Measurements from ENCODE around the gene KNDC1. TPM values are rescaled to one million over a fixed set of nuclear protein-coding genes. Genes with fewer than 3 reads are reported as not detected.
"Not testable (repeated sequence)": the region's sequence is repeated elsewhere in the genome, so short reads cannot be mapped to it uniquely, and the experiment has no call there.

Gene KNDC1
- total RNA-seq, 2 donors from 2014 or later: 0.29 to 0.32 TPM

GRCh38 chr10:133264461-133264860 lies 104.4 kb downstream of the KNDC1 start:
- no peaks in the 10 kb centered on the region for H3K36me3 ChIP-seq
- no peak for TF ChIP-seq CTCF (IDR thresholded peaks at IDR 0.05)
- H3K9ac ChIP-seq (ENCODE audit: low read depth in 2 of 2, low read length in 2 of 2): no peak overlapping the region
- H3K9me3 ChIP-seq: no peaks in the 10 kb centered on the region
- H3K4me3 ChIP-seq: no peak overlapping the region
- no peak overlapping the region for H3K27ac ChIP-seq
- intact Hi-C loops (cut with DNase I): loop anchor here (5.0 kb wide), 1 partner anchor 43 kb away; the partner anchor contains the start of genes TUBGCP2 and ZNF511
- H3K27me3 ChIP-seq: no peaks in the 10 kb centered on the region
- peaks cover 24% of the 10 kb centered on the region for H3K4me1 ChIP-seq
- peak; percentile 72 for DNase-seq

GRCh38 chr10:133265052-133265451 lies 105.0 kb downstream of the KNDC1 start:
- H3K4me3 ChIP-seq; H3K27ac ChIP-seq; H3K36me3 ChIP-seq; H3K9ac ChIP-seq (ENCODE audit: low read depth in 2 of 2, low read length in 2 of 2); H3K27me3 ChIP-seq; H3K9me3 ChIP-seq; intact Hi-C loops (cut with DNase I); DNase-seq: not testable (repeated sequence)
- H3K4me1 ChIP-seq: peaks cover 24% of the 10 kb centered on the region

GRCh38 chr10:133266056-133266795 lies 106.2 kb downstream of the KNDC1 start:
- intact Hi-C loops (cut with DNase I): no loop called here
- no peak for DNase-seq
- Histone ChIP-seq H3K27me3 (no peaks in the 10 kb centered on the region), H3K4me3 (no peak overlapping the region), H3K9ac (ENCODE audit: low read depth in 2 of 2, low read length in 2 of 2) (no peak overlapping the region), H3K4me1 (peaks cover 18% of the 10 kb centered on the region), H3K36me3 (no peaks in the 10 kb centered on the region), H3K9me3 (no peaks in the 10 kb centered on the region), H3K27ac (no peak overlapping the region)
- TF ChIP-seq CTCF (IDR thresholded peaks at IDR 0.05): no peak

GRCh38 chr10:133267293-133267692 lies 107.3 kb downstream of the KNDC1 start:
- peaks cover 15% of the 10 kb centered on the region for H3K4me1 ChIP-seq
- TF ChIP-seq CTCF (IDR thresholded peaks at IDR 0.05): no peak
- no peaks in the 10 kb centered on the region for H3K36me3 ChIP-seq
- H3K9me3 ChIP-seq: no peaks in the 10 kb centered on the region
- no peak overlapping the region for H3K9ac ChIP-seq (ENCODE audit: low read depth in 2 of 2, low read length in 2 of 2)
- DNase-seq: no peak
- intact Hi-C loops (cut with DNase I): no loop called here
- no peaks in the 10 kb centered on the region for H3K27me3 ChIP-seq
- no peak overlapping the region for H3K4me3 ChIP-seq
- H3K27ac ChIP-seq: no peak overlapping the region

- H3K36me3 ChIP-seq: no peaks in the 10 kb centered on the region
- DNase-seq: no peak
Observed at GRCh38 chr10:133267829-133268228, 107.8 kb downstream of the KNDC1 start.

More at GRCh38 chr10:133267829-133268228, 107.8 kb downstream of the KNDC1 start:
- Histone ChIP-seq H3K27me3 (no peaks in the 10 kb centered on the region), H3K9me3 (no peaks in the 10 kb centered on the region), H3K4me3 (no peak overlapping the region), H3K4me1 (peaks cover 9% of the 10 kb centered on the region), H3K9ac (ENCODE audit: low read depth in 2 of 2, low read length in 2 of 2) (no peak overlapping the region), H3K27ac (no peak overlapping the region)
- intact Hi-C loops (cut with DNase I): no loop called here
- TF ChIP-seq CTCF (IDR thresholded peaks at IDR 0.05): no peak

Measured in colonic mucosa (tissue), 4 donors.